ENCODE data around the gene CDRT15. TPM values are rescaled to one million over a fixed set of nuclear protein-coding genes. Genes with fewer than 3 reads are reported as not detected.

CDRT15 gene
- total RNA-seq, 1 experiment from 2014 or later = not detected

DNA sequence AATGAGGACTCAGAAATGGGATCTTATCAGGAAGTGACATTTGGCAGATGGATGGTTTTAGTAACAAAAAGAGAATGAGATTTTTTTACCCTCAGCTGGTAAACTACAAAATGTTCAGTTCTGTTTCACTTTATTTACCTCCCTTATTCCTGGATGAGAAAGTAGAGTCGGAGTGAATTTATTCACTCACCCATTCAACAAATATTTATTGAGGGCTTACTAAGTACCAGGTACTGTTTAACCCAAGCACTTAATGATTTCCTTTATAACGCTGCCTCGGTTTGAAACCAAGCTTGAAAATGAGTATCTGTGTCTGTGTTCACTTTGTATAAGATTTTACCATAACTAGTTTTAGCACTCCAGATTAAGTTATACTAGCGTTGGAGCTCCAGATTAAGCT is 38.1 kb downstream of the CDRT15 start:
- H3K36me3 ChIP-seq (ENCODE audit: insufficient read depth, low read length, poor library complexity, severe bottlenecking) = no peaks in the 10 kb centered on the region
- CTCF ChIA-PET = no interaction called here
- H3K27me3 ChIP-seq (replicated peaks; ENCODE audit: insufficient read depth, low read depth, low read length, poor library complexity) = no peaks in the 10 kb centered on the region
- intact Hi-C loops (cut with micrococcal nuclease; ENCODE audit: unreplicated experiment) = no loop called here
- no TSS peak for BruUV-seq (replicated peaks)
- DNase-seq (ENCODE audit: low spot score) = no peak
- H3K4me1 ChIP-seq (ENCODE audit: insufficient read depth, low read length, poor library complexity, severe bottlenecking) = peaks cover 13% of the 10 kb centered on the region
- no peaks in the 10 kb centered on the region for H3K9me3 ChIP-seq (ENCODE audit: low read depth, low read length, poor library complexity, severe bottlenecking)
- POLR2A ChIA-PET (ENCODE audit: low non-redundant PET) = no interaction called here
- no peak overlapping the region for H3K4me3 ChIP-seq (ENCODE audit: low read depth, low read length, poor library complexity, severe bottlenecking)
- no peak overlapping the region for H3K27ac ChIP-seq (ENCODE audit: low read depth, low read length, poor library complexity, severe bottlenecking)
- TF ChIP-seq, protein P1, sequence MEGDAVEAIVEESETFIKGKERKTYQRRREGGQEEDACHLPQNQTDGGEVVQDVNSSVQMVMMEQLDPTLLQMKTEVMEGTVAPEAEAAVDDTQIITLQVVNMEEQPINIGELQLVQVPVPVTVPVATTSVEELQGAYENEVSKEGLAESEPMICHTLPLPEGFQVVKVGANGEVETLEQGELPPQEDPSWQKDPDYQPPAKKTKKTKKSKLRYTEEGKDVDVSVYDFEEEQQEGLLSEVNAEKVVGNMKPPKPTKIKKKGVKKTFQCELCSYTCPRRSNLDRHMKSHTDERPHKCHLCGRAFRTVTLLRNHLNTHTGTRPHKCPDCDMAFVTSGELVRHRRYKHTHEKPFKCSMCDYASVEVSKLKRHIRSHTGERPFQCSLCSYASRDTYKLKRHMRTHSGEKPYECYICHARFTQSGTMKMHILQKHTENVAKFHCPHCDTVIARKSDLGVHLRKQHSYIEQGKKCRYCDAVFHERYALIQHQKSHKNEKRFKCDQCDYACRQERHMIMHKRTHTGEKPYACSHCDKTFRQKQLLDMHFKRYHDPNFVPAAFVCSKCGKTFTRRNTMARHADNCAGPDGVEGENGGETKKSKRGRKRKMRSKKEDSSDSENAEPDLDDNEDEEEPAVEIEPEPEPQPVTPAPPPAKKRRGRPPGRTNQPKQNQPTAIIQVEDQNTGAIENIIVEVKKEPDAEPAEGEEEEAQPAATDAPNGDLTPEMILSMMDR (conservative IDR thresholded peaks at IDR 0.05; ENCODE audit: low read depth, low read length) = no peak
- TF ChIP-seq EZH2 (IDR thresholded peaks at IDR 0.05; ENCODE audit: borderline replicate concordance, low read depth, low read length, poor library complexity, severe bottlenecking) = no peak

DNA sequence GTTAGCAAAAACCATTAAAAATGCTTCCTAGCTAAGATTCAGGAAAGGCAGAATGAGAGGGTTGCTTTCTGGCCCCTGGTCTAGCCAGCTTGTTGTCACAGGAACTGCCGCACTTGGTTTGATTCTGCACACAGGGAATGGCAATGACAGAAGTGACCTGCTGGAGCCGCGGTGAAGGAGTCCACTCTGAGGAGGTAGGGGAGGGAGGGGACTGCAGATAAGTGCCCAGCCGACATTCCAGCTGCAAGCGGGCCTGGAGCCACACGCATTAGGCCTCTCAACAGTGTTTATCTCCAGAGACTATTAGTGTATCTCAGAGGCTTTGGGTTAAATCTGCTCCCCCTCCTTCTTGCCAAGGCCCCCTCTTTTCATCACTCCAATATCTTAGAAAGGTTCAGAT is 38.6 kb downstream of the CDRT15 start:
- Histone ChIP-seq H3K9me3 (ENCODE audit: low read depth, low read length, poor library complexity, severe bottlenecking) (no peaks in the 10 kb centered on the region), H3K27me3 (replicated peaks; ENCODE audit: insufficient read depth, low read depth, low read length, poor library complexity) (no peaks in the 10 kb centered on the region), H3K4me1 (ENCODE audit: insufficient read depth, low read length, poor library complexity, severe bottlenecking) (peaks cover 13% of the 10 kb centered on the region), H3K36me3 (ENCODE audit: insufficient read depth, low read length, poor library complexity, severe bottlenecking) (no peaks in the 10 kb centered on the region), H3K4me3 (ENCODE audit: low read depth, low read length, poor library complexity, severe bottlenecking) (no peak overlapping the region), H3K27ac (ENCODE audit: low read depth, low read length, poor library complexity, severe bottlenecking) (no peak overlapping the region)
- TF ChIP-seq, protein P1 (conservative IDR thresholded peaks at IDR 0.05; ENCODE audit: low read depth, low read length) = no peak
- TF ChIP-seq EZH2 (IDR thresholded peaks at IDR 0.05; ENCODE audit: borderline replicate concordance, low read depth, low read length, poor library complexity, severe bottlenecking) = no peak
- CTCF ChIA-PET = no interaction called here
- intact Hi-C loops (cut with micrococcal nuclease; ENCODE audit: unreplicated experiment) = no loop called here
- POLR2A ChIA-PET (ENCODE audit: low non-redundant PET) = interaction anchor here (0.6 kb wide), 1 partner anchor 60 kb away, joined by 3 read pairs; no protein-coding TSS in a partner anchor
- no TSS peak for BruUV-seq (replicated peaks)
- DNase-seq (ENCODE audit: low spot score) = no peak

- DNase-seq (ENCODE audit: low spot score) = no peak
- Histone ChIP-seq H3K27me3 (replicated peaks; ENCODE audit: insufficient read depth, low read depth, low read length, poor library complexity) (no peaks in the 10 kb centered on the region), H3K27ac (ENCODE audit: low read depth, low read length, poor library complexity, severe bottlenecking) (no peak overlapping the region), H3K9me3 (ENCODE audit: low read depth, low read length, poor library complexity, severe bottlenecking) (no peaks in the 10 kb centered on the region), H3K4me1 (ENCODE audit: insufficient read depth, low read length, poor library complexity, severe bottlenecking) (peaks cover 13% of the 10 kb centered on the region), H3K4me3 (ENCODE audit: low read depth, low read length, poor library complexity, severe bottlenecking) (no peak overlapping the region), H3K36me3 (ENCODE audit: insufficient read depth, low read length, poor library complexity, severe bottlenecking) (no peaks in the 10 kb centered on the region)
- BruUV-seq (replicated peaks) = no TSS peak
- intact Hi-C loops (cut with micrococcal nuclease; ENCODE audit: unreplicated experiment) = no loop called here
- ChIA-PET POLR2A (ENCODE audit: low non-redundant PET) (interaction anchor here (0.6 kb wide), 1 partner anchor 59 kb away, joined by 3 read pairs; no protein-coding TSS in a partner anchor), CTCF (no interaction called here)
- TF ChIP-seq, protein P1 (conservative IDR thresholded peaks at IDR 0.05; ENCODE audit: low read depth, low read length) = no peak
Measured at GRCh38 chr17:14197586-14197985, 39.1 kb downstream of the CDRT15 start.

Data from A673 (cell line).